ENCODE data around the gene AK2.
"Not testable (repeated sequence)": the region's sequence is repeated elsewhere in the genome, so short reads cannot be mapped to it uniquely, and the experiment has no call there.

The AK2 gene

GRCh38 chr1:32973458-32973857 is 63.2 kb downstream of the AK2 start:
- not testable (repeated sequence) for DNase-seq (ENCODE audit: low read depth in 3 of 3)

- DNase-seq (ENCODE audit: low read depth in 3 of 3), result no peak
These were observed 63.8 kb downstream of the AK2 start for GRCh38 chr1:32972814-32973428.

- DNase-seq (ENCODE audit: low read depth in 3 of 3), result no peak
These were observed 65.1 kb downstream of the AK2 start for GRCh38 chr1:32971576-32971975.

DNA sequence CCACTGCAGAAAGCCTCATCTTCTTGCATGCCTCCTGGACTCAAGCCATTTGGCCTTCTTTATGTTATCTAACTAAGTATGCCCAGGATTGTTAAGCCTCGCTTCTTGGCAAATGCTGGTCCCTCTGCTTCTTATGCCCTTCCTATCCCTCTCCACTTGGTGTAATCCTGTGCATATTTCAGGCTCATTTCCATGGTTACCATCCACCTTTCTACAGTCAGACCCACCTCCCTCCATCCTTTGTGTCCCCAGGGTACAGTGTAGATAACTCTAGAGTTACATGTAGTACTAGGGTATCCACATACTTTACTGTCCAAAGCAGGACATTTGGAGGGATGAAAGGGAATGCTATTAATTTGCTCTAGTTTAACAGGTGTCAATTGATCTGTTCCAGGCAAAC is 65.5 kb downstream of the AK2 start:
- DNase-seq (ENCODE audit: low read depth in 3 of 3), result no peak

- no peak for DNase-seq (ENCODE audit: low read depth in 3 of 3)
These were observed 67.1 kb downstream of the AK2 start for GRCh38 chr1:32969566-32969965.

DNA sequence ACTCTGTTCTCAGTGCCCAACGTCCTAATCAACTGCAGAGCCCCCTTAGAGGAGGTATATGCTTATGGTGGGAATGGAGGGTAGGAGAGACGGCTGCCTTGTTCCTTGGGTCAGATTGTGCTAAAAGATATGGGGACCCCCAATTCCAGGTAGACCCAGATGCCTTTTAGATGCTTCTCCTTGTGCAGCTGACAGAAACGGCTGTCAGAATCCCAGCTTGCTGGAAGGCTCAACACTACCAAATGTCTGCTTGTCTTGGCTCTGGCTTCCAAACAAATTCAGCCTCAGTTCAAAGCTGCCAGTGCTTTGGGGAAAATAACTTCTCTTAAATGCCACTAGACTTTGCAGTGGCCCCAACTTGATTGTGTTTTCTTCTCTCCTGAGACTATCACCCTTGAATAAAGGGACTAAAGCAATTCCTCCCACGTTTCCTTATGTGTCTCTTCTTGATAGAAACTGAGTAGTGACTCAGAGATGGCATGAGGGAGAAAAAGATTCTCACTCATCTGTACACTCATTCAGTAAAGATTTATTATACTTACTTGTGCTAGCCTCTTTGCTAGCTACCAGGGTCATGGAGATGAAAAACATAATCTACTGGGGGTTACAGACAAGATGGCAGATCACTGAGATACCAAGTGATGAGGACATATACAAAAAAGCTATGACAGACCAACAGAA is 68.7 kb downstream of the AK2 start:
- DNase-seq (ENCODE audit: low read depth in 3 of 3), result no peak

- DNase-seq (ENCODE audit: low read depth in 3 of 3), result no peak
These were observed 69.8 kb downstream of the AK2 start for GRCh38 chr1:32966900-32967299.

GRCh38 chr1:32965251-32965747 is 71.4 kb downstream of the AK2 start:
- DNase-seq (ENCODE audit: low read depth in 3 of 3), result no peak

- DNase-seq (ENCODE audit: low read depth in 3 of 3), result peak; percentile 87 to 91 (median 89)
These were observed 72.0 kb downstream of the AK2 start, which contains the start of gene RNF19B for GRCh38 chr1:32964461-32965250. RNF19B (minus strand) TSS chr1:32964809; CDS start chr1:32964685, 124 bp downstream.

- peak; percentile 33 to 44 (median 38) for DNase-seq (ENCODE audit: low read depth in 3 of 3)
These were observed 72.8 kb downstream of the AK2 start for GRCh38 chr1:32963746-32964460.

- DNase-seq (ENCODE audit: low read depth in 3 of 3), result no peak
These were observed 74.3 kb downstream of the AK2 start for GRCh38 chr1:32962248-32962896.

GRCh38 chr1:32960819-32961355 is 75.8 kb downstream of the AK2 start:
- DNase-seq (ENCODE audit: low read depth in 3 of 3), result no peak

GRCh38 chr1:32960342-32960741 is 76.3 kb downstream of the AK2 start:
- DNase-seq (ENCODE audit: low read depth in 3 of 3), result no peak

DNA sequence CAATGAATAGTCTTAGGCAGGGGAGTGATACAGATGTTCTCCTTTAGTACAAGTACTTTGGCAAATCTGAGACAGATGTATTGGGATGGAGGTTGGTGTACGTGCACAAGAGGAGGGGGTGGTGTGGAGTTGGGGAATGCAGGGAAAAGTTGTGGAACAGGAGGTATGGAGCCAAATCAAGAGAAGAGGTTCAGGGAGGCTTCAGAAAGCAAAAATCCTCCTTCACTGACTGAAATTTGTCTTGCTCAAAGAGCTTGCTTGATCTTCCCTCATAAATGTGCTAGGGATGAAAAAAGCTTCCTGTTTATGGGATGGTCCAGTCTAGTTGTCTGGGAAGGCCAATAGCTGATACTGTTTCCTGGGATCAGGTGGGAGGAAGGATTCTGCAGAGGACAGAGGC is 77.9 kb downstream of the AK2 start:
- no peak for DNase-seq (ENCODE audit: low read depth in 3 of 3)

Data from stimulated activated CD4-positive, alpha-beta T cell treated with anti-CD3 and anti-CD28 coated beads, TNF-alpha, amount 100 ng/mL, for 4 hours (primary cell).